NCI-H146 treated with DMSO at 0.1 percent for 48 hours (cell line): ENCODE measurements around the gene GAK.

Source experiments
- DNase-seq: peaks from one replicate; lab custom pipeline; 2025; ENCODE audit not compliant: unreplicated experiment; lab: John Stamatoyannopoulos, UW

GAK gene

DNA sequence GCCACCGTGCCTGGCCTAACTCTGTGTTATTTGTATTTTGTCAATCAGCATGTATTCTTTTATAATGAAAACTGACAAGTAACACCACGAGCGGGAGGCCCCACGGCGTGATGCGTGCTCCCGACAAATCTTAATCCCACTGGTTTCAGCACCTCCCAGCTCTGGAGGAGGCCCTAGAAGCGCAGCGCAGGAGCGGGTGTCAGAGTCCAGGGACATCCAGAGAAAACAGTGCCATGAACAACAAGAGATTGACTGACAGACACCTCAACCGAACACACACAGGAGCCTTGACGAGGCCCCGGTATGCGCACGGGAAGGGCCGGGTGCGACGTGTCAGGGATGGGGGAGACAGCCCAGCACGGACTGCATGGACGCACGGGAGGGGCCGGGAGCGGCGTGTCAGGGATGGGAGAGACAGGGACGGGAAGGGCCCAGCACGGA lies 23.0 kb downstream of the GAK start:
- no peak for DNase-seq

DNA sequence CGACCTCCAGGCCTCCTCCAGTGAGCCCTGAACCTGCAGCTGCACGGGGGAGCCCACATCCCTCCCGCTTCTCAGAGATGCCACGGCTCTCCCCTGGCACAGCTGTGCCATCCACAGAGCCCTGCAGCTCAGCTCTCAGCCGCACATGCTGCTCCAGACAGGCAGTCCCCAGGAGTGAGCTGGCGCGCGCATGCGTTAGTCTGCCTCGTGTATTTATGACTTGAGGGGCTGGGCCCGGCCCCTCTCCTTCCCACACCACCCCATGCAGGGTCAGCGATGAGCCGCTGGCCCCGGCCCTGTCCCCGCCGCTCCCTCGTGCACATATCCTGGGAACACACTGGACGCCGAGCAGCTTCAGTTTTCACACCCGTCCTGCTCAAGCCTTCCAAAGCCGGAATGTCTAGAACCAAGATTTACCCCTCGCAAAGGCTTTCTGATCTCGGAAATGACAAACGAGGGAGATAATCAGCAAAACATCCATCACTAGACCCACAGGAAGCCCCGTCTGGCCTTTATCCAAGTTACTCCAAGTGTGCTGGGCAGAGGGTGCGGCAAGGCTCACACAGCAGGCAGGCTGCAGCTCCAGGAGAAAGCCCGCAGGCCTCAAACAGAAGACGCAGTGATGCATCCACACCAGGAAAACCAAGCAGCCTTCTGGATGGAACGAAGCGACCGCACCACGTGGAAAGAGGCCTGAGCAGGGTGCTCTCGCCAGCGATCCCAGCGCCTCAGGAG lies 24.3 kb downstream of the GAK start:
- DNase-seq, result no peak

DNA sequence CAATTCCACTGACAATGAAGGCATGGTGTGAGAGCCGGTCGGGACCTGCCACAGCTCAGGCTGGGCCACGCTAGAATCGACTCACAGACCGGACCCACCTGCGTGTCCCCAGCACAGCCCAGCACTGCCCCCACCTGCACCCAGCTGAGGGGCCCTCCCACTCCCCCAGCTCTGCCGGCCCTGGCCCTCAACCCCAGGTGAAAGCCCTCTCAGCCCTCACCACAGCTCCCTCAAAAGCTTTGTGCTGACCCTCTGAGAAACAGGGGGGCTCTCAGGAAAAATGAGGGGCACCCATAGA lies 25.1 kb downstream of the GAK start:
- DNase-seq, result no peak

GRCh38 chr4:906339-907102 lies 25.6 kb downstream of the GAK start:
- no peak for DNase-seq

- no peak for DNase-seq
Measured at GRCh38 chr4:905485-906338, 26.4 kb downstream of the GAK start.

DNA sequence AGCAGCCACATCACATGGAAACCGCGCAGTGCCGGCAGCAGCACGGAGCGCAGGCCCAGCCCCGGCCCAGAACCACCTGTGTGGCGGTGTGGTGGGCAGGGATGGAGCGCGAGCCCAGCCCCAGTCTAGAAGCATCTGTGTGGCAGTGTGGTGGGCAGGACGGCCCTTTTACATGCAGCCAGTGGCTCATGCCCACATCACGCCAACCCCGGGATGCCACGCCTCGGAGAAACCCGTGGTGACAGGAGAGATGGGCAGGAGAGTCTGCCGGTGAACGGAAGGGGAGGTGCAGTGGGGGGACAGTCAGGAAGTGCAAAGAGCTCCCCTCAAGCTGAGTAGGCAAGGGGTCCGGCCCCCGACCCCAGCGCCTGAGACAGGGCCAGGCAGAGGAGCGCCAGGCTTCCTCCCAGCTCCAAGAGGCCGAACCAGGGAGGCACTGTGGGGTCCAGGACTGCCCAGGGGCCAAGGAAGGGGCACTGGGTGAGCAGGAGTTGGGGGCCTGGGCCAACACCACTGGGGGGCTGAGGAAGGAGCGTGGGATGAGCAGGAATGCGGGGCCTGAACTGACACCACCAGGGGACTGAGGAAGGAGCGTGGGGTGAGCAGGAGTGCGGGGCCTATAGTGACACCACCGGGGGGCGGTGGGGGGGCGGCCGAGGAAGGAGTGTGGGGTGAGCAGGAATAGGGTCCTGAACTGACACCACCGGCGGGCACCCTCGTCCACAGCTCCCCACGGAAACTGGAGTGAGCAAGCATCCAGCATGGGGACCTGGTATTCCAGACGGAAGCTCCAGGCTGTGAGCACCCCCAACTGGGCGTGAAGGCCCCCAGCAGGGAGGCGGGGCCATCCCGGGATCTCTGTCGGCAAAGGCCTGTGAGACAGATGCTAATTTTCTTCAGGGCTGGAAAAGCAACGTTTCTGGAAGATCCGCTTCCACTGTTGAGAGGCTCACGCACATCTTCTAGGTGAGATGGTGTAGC lies 28.8 kb downstream of the GAK start:
- no peak for DNase-seq

DNA sequence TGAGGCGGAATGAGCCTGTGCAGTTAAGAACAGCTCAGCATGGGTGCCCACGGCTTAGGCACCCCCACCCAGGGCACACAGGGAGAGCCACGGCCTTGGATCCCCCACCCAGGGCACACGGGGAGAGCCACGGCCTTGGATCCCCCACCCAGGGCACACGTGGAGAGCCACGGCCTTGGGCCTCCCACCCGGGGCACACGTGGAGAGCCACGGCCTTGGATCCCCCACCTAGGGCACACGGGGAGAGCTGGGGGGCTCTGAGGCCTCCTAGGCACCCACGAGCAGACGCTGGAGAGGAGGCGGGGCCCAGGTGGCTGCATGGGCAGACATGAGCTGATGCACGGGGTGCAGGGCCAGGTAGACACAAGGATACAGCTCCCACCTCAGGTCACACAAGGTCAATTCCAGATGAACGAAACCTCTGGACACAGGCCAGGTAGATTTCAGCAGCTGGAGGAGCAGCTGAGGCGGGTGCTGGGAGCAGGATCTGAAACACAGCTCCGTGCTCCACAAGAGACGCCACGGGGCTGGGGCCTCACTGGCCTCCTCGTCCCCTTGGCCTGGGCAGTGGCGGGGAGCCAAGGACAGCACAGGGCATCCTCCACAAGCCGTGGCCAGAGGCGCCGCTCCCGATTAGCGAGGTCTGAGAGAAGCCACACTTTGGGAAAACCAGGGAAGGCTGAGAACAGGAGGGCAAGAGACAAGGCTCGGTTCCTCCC lies 30.8 kb downstream of the GAK start:
- DNase-seq, result no peak

- DNase-seq, result no peak
Measured at GRCh38 chr4:900721-901120, 31.4 kb downstream of the GAK start.

- DNase-seq, result no peak
Measured at GRCh38 chr4:900073-900472, 32.0 kb downstream of the GAK start.

- no peak for DNase-seq
Measured at GRCh38 chr4:899556-899906, 32.6 kb downstream of the GAK start.

GRCh38 chr4:898869-899555 lies 33.1 kb downstream of the GAK start:
- DNase-seq, result no peak

DNA sequence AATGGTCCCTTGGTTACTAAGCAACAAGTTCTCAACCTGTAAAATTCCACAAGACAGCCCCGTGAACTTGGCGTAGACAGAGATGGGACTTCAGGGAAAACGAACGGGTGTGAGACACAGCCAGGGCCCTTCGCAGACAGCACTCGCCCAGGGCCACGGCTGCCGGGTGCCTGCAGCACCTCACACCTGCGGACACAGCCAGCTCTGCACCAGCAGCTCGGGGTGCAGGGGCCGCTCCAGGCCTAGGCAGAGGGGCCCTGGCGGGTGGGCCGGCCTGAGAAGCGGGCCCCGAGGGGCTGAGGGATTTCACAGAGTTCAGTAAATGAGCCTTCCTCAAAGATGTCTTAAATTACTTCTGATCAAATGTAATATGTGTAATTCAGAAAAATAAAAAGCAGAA lies 34.0 kb downstream of the GAK start:
- DNase-seq, result no peak

- no peak for DNase-seq
Measured at GRCh38 chr4:896630-897029, 35.5 kb downstream of the GAK start.

GRCh38 chr4:896216-896615 lies 35.9 kb downstream of the GAK start:
- no peak for DNase-seq

- no peak for DNase-seq
Measured at GRCh38 chr4:895596-895995, 36.5 kb downstream of the GAK start.

DNA sequence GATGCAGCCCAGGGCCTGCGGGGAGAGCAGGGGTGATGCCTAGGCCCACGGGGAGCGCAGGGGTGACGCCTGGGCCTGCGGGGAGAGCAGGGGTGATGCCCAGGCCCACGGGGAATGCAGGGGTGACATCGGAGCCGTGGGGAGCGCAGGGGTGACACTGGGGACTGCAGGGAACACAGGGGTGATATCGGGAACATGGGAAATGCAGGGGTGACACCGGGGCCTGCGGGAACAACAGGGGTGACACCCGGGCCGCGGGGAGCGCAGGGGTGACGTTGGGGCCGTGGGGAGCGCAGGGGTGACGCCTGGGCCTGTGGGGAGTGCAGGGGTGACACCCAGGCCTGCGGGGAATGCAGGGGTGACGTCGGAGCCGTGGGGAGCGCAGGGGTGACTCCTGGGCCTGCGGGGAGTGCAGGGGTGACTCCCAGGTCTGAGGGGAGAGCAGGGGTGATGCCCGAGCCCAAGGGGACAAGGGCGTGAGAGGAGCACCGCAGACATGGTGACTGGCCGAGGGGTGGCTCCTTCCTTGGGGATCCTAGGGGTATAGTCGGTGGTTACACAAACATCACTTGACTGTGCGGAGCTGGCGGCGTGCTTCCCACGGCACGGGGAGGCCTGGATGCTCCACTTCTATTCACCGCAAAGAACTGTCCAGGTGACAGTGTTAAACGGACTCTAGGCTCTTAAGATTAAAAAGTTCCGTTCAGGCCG lies 38.0 kb downstream of the GAK start:
- DNase-seq, result no peak

DNA sequence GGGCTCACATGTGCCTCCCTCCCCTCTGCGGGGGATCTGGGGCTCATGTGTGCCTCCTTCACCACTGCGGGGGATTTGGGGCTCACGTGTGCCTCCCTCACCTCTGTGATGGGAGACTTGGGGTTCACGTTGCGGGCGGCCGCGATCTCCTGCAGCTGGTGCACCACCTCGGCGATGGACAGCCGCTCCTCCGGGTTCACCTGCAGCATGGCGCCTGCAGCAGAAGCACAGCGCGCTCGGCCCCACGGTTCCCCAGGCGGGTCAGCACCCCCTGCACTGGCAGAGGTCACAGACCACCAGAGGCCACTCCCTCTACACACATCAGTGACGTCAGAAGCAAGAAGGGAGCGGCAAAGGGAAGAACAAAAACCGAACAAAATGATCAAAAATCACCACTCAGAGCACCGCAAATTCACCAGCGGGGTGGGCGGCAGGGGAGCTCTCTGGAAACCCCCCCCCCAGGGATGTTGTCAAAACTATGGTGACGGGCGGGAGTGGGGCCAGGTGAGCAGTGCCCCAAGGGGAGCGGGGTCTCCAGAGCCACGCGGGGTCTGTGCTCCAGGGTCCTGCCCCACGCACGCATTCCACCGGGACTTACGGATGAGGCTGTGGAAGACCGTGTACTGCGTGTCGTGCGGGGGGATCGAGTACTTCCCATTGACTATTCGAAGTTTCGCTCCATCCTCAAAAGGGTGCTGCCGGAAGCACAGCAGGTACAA lies 38.7 kb downstream of the GAK start:
- DNase-seq, result no peak

DNA sequence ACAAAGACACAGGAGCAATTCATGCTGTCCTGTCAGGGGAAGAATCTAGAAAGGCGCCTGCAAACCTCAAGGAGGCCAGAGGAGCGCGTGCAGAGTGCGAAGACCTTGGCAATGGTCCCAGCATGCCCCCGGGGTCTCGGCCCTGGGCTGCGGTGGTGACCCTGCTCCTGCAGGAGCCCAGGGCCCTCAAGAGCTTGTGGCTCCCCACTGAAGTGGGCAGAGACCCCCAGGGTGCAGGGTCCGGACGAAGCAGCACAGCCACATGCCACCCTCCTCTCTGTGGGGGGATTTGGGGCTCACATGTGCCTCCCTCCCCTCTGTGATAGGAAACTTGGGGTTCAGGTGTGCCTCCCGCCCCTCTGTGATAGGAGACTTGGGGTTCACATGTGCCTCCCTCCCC lies 39.3 kb downstream of the GAK start:
- DNase-seq, result no peak
